BLaER1 (cell line): ENCODE data around the gene KPTN.

Experiments used
- H3K27ac ChIP-seq: shearing (Covaris generic); formaldehyde crosslinking; 2 replicates; pipeline ENCODE4 v1.8.1; 2022
- H3K27me3 ChIP-seq: shearing (Covaris generic); formaldehyde crosslinking; 2 replicates; pipeline ENCODE4 v1.8.1; 2022
- H3K36me3 ChIP-seq: shearing (Covaris generic); formaldehyde crosslinking; 2 replicates; pipeline ENCODE4 v1.8.1; 2022
- H3K4me1 ChIP-seq: shearing (Covaris generic); formaldehyde crosslinking; 2 replicates; pipeline ENCODE4 v1.8.1; 2022
- H3K4me2 ChIP-seq: shearing (Covaris generic); formaldehyde crosslinking; 2 replicates; pipeline ENCODE4 v1.8.1; 2022
- H3K4me3 ChIP-seq: shearing (Covaris generic); formaldehyde crosslinking; 2 replicates; pipeline ENCODE4 v1.8.1; 2022
- H3K9ac ChIP-seq: shearing (Covaris generic); formaldehyde crosslinking; 2 replicates; pipeline ENCODE4 v1.8.1; 2022
- H3K9me3 ChIP-seq: shearing (Covaris generic); formaldehyde crosslinking; 2 replicates; pipeline ENCODE4 v1.8.1; 2022
- H4K20me1 ChIP-seq: shearing (Covaris generic); formaldehyde crosslinking; 2 replicates; pipeline ENCODE4 v1.8.1; 2022
- Cebpa-rat ChIP-seq: shearing (Covaris generic); IDR thresholded peaks from 2 replicates; pipeline ENCODE4 v1.8.1; 2022

KPTN gene

DNA sequence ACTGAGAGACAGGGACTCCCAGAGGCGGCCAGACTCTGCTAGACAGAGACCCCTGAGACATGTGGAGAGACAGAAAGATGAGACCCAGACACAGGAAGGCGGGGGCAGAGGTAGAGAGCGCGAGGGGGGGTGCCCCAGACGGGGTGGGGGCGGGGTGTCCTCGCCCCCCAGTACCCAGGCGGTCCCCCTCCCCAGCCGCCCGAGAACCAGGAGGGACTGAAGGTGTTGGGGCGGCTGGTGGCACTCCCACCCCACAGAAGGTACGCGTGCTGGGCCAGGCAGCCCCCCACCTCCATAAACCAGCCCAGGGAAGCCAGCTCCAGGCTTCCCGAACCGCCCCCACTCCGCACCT is 12.7 kb downstream of the KPTN start:
- Histone ChIP-seq H3K4me2 (0 out of 2 replicates have a peak overlapping the region, but pooled peaks have one; percentile 34), H3K9me3 (no peaks in the 10 kb centered on the region), H3K4me3 (no peak overlapping the region), H3K36me3 (no peaks in the 10 kb centered on the region), H3K27me3 (peaks cover 58% of the 10 kb centered on the region), H3K27ac (no peak overlapping the region), H4K20me1 (peaks cover 26% of the 10 kb centered on the region; the same call in 1 of the 2 replicates), H3K9ac (no peak overlapping the region), H3K4me1 (peaks cover 7% of the 10 kb centered on the region)
- no peak for TF ChIP-seq Cebpa-rat

DNA sequence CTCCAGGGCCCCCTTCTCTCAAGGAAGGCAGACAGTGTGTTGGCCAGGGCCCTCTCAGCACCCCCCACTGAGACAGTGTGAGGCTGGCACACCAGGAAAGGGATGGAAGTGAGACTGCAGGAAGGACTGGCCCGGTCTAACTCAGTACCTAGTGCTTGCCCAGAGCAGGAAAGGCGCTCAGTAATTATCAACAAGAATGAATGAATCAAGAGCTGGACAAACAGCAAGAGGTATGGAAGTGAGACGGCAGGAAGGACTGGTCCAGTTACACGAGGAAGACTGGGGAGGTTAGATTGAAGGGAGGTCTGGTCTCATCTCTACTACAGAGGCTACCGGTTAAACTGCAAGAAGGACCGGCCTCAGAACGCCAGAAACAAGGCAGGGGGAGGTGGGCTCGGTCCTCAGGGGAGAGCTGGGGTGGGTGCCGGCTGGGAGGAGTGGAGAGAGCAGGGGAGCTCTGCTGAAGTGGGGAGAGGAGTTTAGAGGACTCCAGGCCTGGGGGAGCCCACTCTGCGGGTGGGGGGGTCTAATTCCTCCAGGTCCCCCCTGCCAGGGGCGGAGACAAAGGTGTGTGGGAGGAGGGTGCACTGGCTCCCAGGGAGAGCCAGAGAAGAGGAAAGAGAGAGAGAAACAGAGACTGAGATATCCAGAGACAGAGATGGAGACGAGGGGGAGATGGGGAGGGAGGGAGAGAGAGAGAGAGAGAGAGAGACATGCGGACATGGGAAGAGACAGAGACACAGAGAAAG is 13.4 kb downstream of the KPTN start:
- Histone ChIP-seq H3K27me3 (peaks cover 58% of the 10 kb centered on the region), H3K9ac (no peak overlapping the region), H3K9me3 (no peaks in the 10 kb centered on the region), H3K27ac (no peak overlapping the region), H3K4me1 (peaks cover 6% of the 10 kb centered on the region; the same call in 1 of the 2 replicates), H3K4me2 (no peak overlapping the region), H3K36me3 (no peaks in the 10 kb centered on the region), H4K20me1 (peaks cover 26% of the 10 kb centered on the region; the same call in 1 of the 2 replicates), H3K4me3 (no peak overlapping the region)
- no peak for TF ChIP-seq Cebpa-rat

DNA sequence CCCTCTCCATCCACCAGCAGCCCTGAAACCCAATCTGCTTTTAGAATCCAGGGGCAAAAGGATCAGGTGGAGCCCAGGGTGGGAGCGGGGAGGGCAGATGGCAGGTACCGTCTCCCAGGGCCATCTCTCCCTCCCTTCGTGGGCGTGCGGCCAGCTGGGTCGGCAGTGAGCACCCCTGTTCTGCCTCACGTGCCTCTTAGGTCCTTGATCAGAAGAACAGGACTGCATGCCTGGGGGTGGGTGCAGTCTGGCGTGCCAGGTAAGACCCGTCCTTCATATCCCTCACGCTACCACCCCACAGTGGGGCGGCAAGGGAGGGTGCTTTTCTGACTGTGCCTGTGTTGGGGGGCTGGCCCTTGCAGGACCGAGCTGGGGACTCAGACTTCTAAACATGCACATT is 14.3 kb downstream of the KPTN start:
- no peak for TF ChIP-seq Cebpa-rat
- no peak overlapping the region for H3K9ac ChIP-seq
- no peaks in the 10 kb centered on the region for H3K36me3 ChIP-seq
- H3K4me1 ChIP-seq = peaks cover 6% of the 10 kb centered on the region; the same call in 1 of the 2 replicates
- H3K9me3 ChIP-seq = no peaks in the 10 kb centered on the region
- H4K20me1 ChIP-seq = peaks cover 26% of the 10 kb centered on the region; the same call in 1 of the 2 replicates
- no peak overlapping the region for H3K4me3 ChIP-seq
- H3K4me2 ChIP-seq = no peak overlapping the region
- H3K27me3 ChIP-seq = peaks cover 58% of the 10 kb centered on the region
- no peak overlapping the region for H3K27ac ChIP-seq

DNA sequence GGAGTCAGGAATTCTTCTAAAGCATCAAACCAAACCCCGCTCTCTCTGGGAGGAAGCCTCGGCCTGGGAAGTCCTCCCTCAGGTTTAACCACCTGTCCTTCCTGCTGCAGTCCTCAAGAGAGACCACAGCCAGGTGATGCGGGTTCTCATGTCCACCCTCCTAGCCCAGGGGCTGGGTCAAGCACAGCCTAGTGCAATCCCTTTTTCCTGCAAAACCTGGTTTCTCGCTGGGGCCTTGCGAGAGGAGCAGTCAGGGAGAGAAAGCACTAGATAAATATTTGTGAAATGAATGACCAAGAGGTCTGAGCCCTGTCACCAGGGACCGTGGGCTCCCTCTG is 14.7 kb downstream of the KPTN start:
- H3K4me1 ChIP-seq = peaks cover 6% of the 10 kb centered on the region; the same call in 1 of the 2 replicates
- no peak overlapping the region for H3K4me3 ChIP-seq
- peaks cover 26% of the 10 kb centered on the region; the same call in 1 of the 2 replicates for H4K20me1 ChIP-seq
- H3K9me3 ChIP-seq = no peaks in the 10 kb centered on the region
- H3K4me2 ChIP-seq = no peak overlapping the region
- H3K36me3 ChIP-seq = no peaks in the 10 kb centered on the region
- H3K9ac ChIP-seq = no peak overlapping the region
- no peak for TF ChIP-seq Cebpa-rat
- H3K27ac ChIP-seq = no peak overlapping the region
- H3K27me3 ChIP-seq = peaks cover 58% of the 10 kb centered on the region

DNA sequence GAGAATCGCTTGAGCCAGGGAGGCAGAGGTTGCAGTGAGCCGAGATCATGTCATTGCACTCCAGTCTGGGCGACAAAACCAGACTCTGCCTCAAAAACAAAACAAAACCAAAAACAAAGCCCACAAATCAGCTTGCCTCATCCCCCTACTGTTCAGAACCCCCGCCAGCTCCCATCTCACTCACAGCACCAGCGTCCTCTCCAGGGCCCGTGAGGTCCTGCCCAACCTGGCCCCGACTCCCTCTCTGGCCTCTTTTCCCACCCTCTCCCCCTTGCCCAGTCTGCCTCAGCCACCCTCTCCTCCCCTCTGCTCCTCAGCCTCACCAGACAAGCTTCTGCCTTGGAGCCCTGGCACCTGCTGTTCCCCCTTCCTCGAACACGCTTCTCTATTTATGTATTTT is 16.1 kb downstream of the KPTN start:
- Histone ChIP-seq H3K4me3 (no peak overlapping the region), H3K4me1 (peaks cover 6% of the 10 kb centered on the region; the same call in 1 of the 2 replicates), H3K27me3 (peaks cover 58% of the 10 kb centered on the region), H3K9ac (no peak overlapping the region), H3K27ac (no peak overlapping the region), H3K36me3 (no peaks in the 10 kb centered on the region), H3K4me2 (no peak overlapping the region), H3K9me3 (no peaks in the 10 kb centered on the region), H4K20me1 (peaks cover 26% of the 10 kb centered on the region; the same call in 1 of the 2 replicates)
- TF ChIP-seq Cebpa-rat = no peak

- Histone ChIP-seq H3K9ac (no peak overlapping the region), H3K27me3 (peaks cover 45% of the 10 kb centered on the region), H3K4me1 (no peaks in the 10 kb centered on the region), H3K4me2 (no peak overlapping the region), H3K4me3 (no peak overlapping the region), H3K36me3 (no peaks in the 10 kb centered on the region), H4K20me1 (peaks cover 23% of the 10 kb centered on the region; the same call in 1 of the 2 replicates), H3K9me3 (no peaks in the 10 kb centered on the region), H3K27ac (no peak overlapping the region)
- TF ChIP-seq Cebpa-rat = no peak
These were observed 18.1 kb downstream of the KPTN start for GRCh38 chr19:47465957-47466356.

DNA sequence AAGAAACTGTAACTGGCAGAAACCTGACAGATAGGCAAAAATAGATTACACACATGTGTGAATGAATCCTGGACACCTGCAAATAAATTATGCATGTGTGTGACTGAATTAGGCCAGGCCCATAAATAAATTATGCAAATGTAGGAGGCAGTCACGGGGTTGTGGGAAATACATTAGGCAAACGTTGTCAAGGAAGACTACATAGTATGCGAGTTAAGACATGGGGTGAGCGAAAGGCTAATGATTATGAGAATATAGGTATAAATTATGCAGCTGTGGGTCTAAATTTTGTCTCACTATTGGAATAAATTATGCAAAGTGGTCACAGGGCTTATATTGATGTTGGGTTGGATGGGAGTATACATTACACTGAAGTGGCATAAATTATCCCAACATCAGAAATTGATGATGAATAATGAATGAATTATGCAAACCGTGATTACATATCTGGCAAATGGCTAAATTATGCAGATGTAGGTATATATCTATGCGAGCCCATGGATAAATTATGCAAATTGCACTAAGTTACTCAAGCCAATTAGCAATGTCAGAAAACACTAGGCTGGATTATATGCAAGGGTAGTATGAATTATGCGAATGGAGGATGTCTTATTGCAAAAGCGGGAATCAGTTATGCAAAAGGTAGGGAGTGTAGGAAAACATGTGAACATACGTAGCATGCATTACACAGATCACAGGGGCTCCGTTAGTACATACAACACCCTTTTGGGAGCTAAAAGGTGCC is 19.2 kb downstream of the KPTN start:
- no peaks in the 10 kb centered on the region for H3K9me3 ChIP-seq
- H4K20me1 ChIP-seq = peaks cover 12% of the 10 kb centered on the region; the same call in 1 of the 2 replicates
- H3K4me2 ChIP-seq = no peak overlapping the region
- no peak overlapping the region for H3K4me3 ChIP-seq
- H3K27ac ChIP-seq = no peak overlapping the region
- no peak for TF ChIP-seq Cebpa-rat
- no peak overlapping the region for H3K9ac ChIP-seq
- H3K27me3 ChIP-seq = peaks cover 36% of the 10 kb centered on the region
- H3K36me3 ChIP-seq = no peaks in the 10 kb centered on the region
- H3K4me1 ChIP-seq = no peaks in the 10 kb centered on the region

DNA sequence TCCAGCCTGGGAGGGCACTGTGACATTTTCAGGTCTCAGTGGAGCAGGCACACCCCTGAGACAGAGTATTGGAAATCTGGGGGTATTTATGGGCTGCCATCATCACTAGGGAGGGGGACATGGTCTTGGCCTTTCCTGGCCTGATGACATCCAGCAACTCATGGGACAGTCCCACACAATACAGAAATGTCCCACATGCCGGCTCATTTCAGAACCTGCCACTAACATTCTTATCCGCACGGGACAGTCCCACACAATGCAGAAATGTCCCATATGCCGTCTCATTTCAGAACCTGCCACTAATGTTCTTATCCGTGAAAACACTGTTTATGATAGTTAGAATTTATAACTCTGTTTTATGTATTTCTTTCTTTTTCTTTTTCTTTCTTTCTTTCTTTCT is 22.1 kb downstream of the KPTN start:
- Histone ChIP-seq H3K4me2 (no peak overlapping the region), H3K4me3 (no peak overlapping the region), H3K27me3 (peaks cover 36% of the 10 kb centered on the region), H3K4me1 (no peaks in the 10 kb centered on the region), H3K27ac (no peak overlapping the region), H3K9ac (no peak overlapping the region; the same call in 1 of the 2 replicates), H3K9me3 (peaks cover 5% of the 10 kb centered on the region), H4K20me1 (no peaks in the 10 kb centered on the region), H3K36me3 (no peaks in the 10 kb centered on the region)
- TF ChIP-seq Cebpa-rat = no peak

DNA sequence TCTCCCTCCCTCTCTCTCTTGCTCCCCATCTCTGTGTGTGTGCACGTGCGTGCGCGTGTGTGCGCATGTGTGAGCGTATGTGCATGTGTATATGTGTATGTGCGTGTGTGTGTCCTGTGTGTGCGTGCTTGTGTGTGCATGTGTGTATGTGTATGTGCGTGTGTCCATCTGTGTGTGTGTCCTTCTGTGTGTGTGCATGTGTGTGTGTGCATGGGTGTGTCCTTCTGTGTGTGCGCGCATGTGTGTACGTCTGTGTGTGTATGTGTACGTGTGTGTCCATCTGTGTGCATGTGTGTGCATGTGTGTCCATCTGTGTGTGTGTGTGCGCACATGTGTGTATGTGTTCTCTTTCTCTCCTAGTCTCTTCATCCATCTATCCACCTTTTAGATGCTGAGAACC is 24.5 kb downstream of the KPTN start:
- no peak for TF ChIP-seq Cebpa-rat
- H3K4me3 ChIP-seq = no peak overlapping the region
- H3K4me2 ChIP-seq = no peak overlapping the region
- no peaks in the 10 kb centered on the region for H3K36me3 ChIP-seq
- H3K27me3 ChIP-seq = peaks cover 56% of the 10 kb centered on the region
- H3K9ac ChIP-seq = no peak overlapping the region
- H3K27ac ChIP-seq = no peak overlapping the region
- H3K9me3 ChIP-seq = peaks cover 19% of the 10 kb centered on the region
- H4K20me1 ChIP-seq = no peaks in the 10 kb centered on the region
- no peaks in the 10 kb centered on the region for H3K4me1 ChIP-seq

GRCh38 chr19:47458672-47459071 is 25.3 kb downstream of the KPTN start:
- Histone ChIP-seq H3K27ac (no peak overlapping the region), H3K36me3 (no peaks in the 10 kb centered on the region), H3K4me2 (no peak overlapping the region), H3K27me3 (peaks cover 61% of the 10 kb centered on the region), H3K4me3 (no peak overlapping the region), H3K9me3 (peaks cover 19% of the 10 kb centered on the region), H3K9ac (no peak overlapping the region), H4K20me1 (no peaks in the 10 kb centered on the region), H3K4me1 (no peaks in the 10 kb centered on the region)
- no peak for TF ChIP-seq Cebpa-rat
